ENCODE results near the gene DPPA2.

- TF ChIP-seq CTCF (conservative IDR thresholded peaks at IDR 0.05; ENCODE audit: low read depth, low read length) (no peak), EZH2 (IDR thresholded peaks at IDR 0.05; ENCODE audit: borderline replicate concordance, low read depth, low read length, poor library complexity, severe bottlenecking) (no peak)
Measured at GRCh38 chr3:109337393-109337792, 21.1 kb upstream of the DPPA2 start, which contains the start of gene DPPA4.
